GM12878 (cell line): ENCODE results near the gene TOX2. TPM values are rescaled to one million over a fixed set of nuclear protein-coding genes. Genes with fewer than 3 reads are reported as not detected.

Experiments
- BACH1 ChIP-seq: fragments of 450-650 bp; IDR thresholded peaks from 2 replicates; pipeline ENCODE4 v1.6.1; 2017; ENCODE audit warnings: mild to moderate bottlenecking, borderline replicate concordance
- BCLAF1 ChIP-seq: fragments of 450-650 bp; IDR thresholded peaks from 2 replicates; pipeline ENCODE4 v1.6.1; 2017; ENCODE audit warnings: antibody characterized with exemption, mild to moderate bottlenecking, moderate library complexity
- GATAD2B ChIP-seq: fragments of 450-650 bp; conservative IDR thresholded peaks from 2 replicates; pipeline ENCODE4 v1.6.1; 2017; ENCODE audit warnings: low read depth, mild to moderate bottlenecking, moderate library complexity
- RB1 ChIP-seq: fragments of 450-650 bp; formaldehyde crosslinking; IDR thresholded peaks from 2 replicates; pipeline ENCODE4 v1.6.1; 2017; ENCODE audit warnings: mild to moderate bottlenecking, borderline replicate concordance
- SMARCA5 ChIP-seq: fragments of 450-650 bp; IDR thresholded peaks from 2 replicates; pipeline ENCODE4 v1.6.1; 2017; ENCODE audit warnings: mild to moderate bottlenecking
- ZNF687 ChIP-seq: fragments of 450-650 bp; IDR thresholded peaks from 2 replicates; pipeline ENCODE4 v1.6.1; 2017; ENCODE audit warnings: mild to moderate bottlenecking, moderate library complexity
- polyA plus RNA-seq, 11 experiments: library from polyadenylated mRNA; depleted of rRNA in 4 of 11; unstranded in 6 of 11; stranded (reverse) in 5 of 11; fragments of >200 nt; fragmentation: Nextera tagmentation in 4 of 11; fragmentation: Illumina TruSeq in 1 of 11; extraction: Ambion mirVana in 4 of 11; extraction: Trizol in 1 of 11; gene quantifications; 1 replicate in 1 of 11; 2 replicates in 10 of 11; pipeline versions ENCODE4 v1.2.1 to v1.2.3, GENCODE V29; 2011 to 2016; ENCODE audit warnings: inconsistent platforms in 2 of 11, missing spikeins in 2 of 11, low read depth in 1 of 11
- total RNA-seq, 4 experiments: library from RNA; depleted of rRNA in 3 of 4; stranded (reverse); fragments of >200 nt in 3 of 4; fragmentation: Illumina TruSeq in 1 of 4; extraction: Trizol in 1 of 4; gene quantifications; 2 replicates each; pipeline versions ENCODE4 v1.2.1 to v1.2.3, GENCODE V29; 2013 to 2021

The TOX2 gene
- total and polyA plus RNA-seq, 10 of the 15 experiments (the other 5 are each of a cell fraction or from before 2014, with no cell fraction given): 2.6 to 40.5 (median 7.9) TPM

- TF ChIP-seq BCLAF1 (no peak), BACH1 (peak; percentile 68), ZNF687 (0 out of 2 replicates have a peak, but pooled peaks have one; percentile 12), GATAD2B (peak; percentile 48), RB1 (no peak), SMARCA5 (0 out of 2 replicates have a peak, but pooled peaks have one; percentile 42)
These were observed 1.6 kb downstream of the TOX2 start (continued) for GRCh38 chr20:43916073-43916880.
